Lower leg skin (tissue), 3 donors: ENCODE measurements around the gene FOXI1.

Source experiments
- POLR2A ChIP-seq, 2 donors: fragments of 450-650 bp; IDR thresholded peaks; one replicate each; pipeline ENCODE4 v1.6.1; 2016 to 2017; ENCODE audit warnings: antibody characterized with exemption in 2 of 2, mild to moderate bottlenecking in 1 of 2, moderate library complexity in 1 of 2
- TF ChIP-seq, protein P1 (sequence below), 3 donors: fragments of 450-650 bp; IDR thresholded peaks; one replicate each; pipeline ENCODE4 v1.5.1; 2016; ENCODE audit warnings: antibody characterized with exemption in 3 of 3, mild to moderate bottlenecking in 3 of 3, moderate library complexity in 2 of 3

DNA sequence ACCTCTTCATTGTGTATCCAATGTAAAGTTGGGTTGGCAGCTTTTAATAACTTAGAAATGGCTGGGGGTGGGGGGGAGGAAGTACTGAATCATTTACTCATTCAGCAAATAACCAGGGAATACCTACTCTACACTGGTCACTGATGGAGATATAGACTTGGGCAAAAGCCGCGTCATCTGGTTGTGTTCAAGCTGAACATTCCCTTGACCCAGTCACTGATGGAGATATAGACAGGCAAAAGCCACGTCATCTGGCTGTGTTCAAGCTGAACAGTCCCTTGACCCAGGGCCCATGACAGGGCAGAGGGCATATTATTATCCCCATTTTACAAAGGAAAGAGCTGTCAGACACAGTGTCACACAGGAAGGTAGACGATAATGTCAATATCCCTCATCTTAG is 32.6 kb downstream of the FOXI1 start:
- TF ChIP-seq, protein P1, sequence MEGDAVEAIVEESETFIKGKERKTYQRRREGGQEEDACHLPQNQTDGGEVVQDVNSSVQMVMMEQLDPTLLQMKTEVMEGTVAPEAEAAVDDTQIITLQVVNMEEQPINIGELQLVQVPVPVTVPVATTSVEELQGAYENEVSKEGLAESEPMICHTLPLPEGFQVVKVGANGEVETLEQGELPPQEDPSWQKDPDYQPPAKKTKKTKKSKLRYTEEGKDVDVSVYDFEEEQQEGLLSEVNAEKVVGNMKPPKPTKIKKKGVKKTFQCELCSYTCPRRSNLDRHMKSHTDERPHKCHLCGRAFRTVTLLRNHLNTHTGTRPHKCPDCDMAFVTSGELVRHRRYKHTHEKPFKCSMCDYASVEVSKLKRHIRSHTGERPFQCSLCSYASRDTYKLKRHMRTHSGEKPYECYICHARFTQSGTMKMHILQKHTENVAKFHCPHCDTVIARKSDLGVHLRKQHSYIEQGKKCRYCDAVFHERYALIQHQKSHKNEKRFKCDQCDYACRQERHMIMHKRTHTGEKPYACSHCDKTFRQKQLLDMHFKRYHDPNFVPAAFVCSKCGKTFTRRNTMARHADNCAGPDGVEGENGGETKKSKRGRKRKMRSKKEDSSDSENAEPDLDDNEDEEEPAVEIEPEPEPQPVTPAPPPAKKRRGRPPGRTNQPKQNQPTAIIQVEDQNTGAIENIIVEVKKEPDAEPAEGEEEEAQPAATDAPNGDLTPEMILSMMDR (IDR thresholded peaks at IDR 0.05): no peak
- TF ChIP-seq POLR2A (IDR thresholded peaks at IDR 0.05): no peak
